ENCODE measurements around the gene GRPEL2.

GRCh38 chr5:149341876-149342275 lies 3.4 kb upstream of the GRPEL2 start:
- TF ChIP-seq POLR2A (IDR thresholded peaks at IDR 0.05) (no peak), CTCF (IDR thresholded peaks at IDR 0.05 in 8 of 11, conservative IDR thresholded peaks at IDR 0.05 in 3 of 11) (no peak)

All from spleen (tissue), 7 donors.